ENCODE results near the gene CLEC2D.

DNA sequence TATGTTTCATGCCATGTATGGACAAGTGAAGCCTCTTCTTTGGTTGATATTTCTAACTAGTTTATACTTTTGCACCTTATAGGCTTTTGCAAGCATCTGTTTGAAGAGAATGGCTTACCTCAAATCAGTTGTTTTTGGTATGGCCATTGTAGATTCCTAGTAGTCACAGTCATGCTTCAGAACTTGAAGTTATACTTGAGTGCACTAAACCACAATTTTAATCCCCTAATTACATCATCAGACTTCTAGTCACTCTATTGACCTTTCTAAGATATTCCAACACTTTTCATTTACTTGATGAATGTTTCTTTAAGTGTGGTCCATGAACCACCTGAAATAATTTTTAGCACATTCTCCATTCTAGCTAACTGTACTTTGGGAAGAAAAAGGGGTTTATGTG is 43.2 kb upstream of the CLEC2D start:
- TF ChIP-seq, protein P1, sequence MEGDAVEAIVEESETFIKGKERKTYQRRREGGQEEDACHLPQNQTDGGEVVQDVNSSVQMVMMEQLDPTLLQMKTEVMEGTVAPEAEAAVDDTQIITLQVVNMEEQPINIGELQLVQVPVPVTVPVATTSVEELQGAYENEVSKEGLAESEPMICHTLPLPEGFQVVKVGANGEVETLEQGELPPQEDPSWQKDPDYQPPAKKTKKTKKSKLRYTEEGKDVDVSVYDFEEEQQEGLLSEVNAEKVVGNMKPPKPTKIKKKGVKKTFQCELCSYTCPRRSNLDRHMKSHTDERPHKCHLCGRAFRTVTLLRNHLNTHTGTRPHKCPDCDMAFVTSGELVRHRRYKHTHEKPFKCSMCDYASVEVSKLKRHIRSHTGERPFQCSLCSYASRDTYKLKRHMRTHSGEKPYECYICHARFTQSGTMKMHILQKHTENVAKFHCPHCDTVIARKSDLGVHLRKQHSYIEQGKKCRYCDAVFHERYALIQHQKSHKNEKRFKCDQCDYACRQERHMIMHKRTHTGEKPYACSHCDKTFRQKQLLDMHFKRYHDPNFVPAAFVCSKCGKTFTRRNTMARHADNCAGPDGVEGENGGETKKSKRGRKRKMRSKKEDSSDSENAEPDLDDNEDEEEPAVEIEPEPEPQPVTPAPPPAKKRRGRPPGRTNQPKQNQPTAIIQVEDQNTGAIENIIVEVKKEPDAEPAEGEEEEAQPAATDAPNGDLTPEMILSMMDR (IDR thresholded peaks at IDR 0.05; ENCODE audit: extremely low read depth in 1 of 2, insufficient read depth in 1 of 2, low read depth in 1 of 2, low read length in 2 of 2) = no peak
- TF ChIP-seq JUN (IDR thresholded peaks at IDR 0.05; ENCODE audit: borderline replicate concordance, insufficient read depth, insufficient read length, low read depth) (no peak), EZH2 (IDR thresholded peaks at IDR 0.05; ENCODE audit: borderline replicate concordance, low read depth, low read length, severe bottlenecking) (no peak)

All from endothelial cell of umbilical vein (primary cell).